Astrocyte of the cerebellum (primary cell): ENCODE results near the gene BACH2.

Experiments used
- DNase-seq: peaks from one replicate; pipeline ENCODE4 v3.0.0-alpha.2; 2011; ENCODE audit warnings: low read depth
- H3K4me3 ChIP-seq: 2 replicates; pipeline ENCODE4 v1.5.1; 2011; ENCODE audit warnings: mild to moderate bottlenecking, low read depth, low read length, moderate library complexity
- in situ Hi-C: cut with HindIII; loops from 2 replicates; pipeline ENCODE4 v1.10.0; 2017; ENCODE audit warnings: low sequenced_read_pairs
- TF ChIP-seq, protein P1 (sequence below): IDR thresholded peaks from 2 replicates; pipeline ENCODE4 v1.5.1; 2012; ENCODE audit warnings: low read length, low read depth, moderate library complexity, mild to moderate bottlenecking; ENCODE audit errors: missing control alignments

Gene BACH2

DNA sequence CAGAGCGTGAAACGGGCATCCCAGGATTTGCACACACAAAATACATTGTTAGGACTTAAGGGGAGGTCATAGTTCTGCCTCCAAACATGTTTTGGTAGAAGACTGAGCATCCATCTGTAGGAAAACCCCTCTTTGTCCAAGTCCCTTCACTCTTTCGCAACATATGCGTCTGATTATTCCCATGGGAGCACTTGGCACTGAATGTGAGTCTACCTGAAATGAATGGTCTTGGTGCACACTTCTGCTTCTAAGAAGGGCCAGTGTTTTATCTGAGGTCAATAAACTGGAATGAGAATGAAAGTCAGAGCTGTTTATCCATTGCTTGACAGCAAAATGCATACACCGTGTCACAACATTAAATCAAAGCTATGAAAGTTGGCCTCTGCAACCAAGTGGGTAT is 369.4 kb downstream of the BACH2 start:
- H3K4me3 ChIP-seq, result no peak overlapping the region

DNA sequence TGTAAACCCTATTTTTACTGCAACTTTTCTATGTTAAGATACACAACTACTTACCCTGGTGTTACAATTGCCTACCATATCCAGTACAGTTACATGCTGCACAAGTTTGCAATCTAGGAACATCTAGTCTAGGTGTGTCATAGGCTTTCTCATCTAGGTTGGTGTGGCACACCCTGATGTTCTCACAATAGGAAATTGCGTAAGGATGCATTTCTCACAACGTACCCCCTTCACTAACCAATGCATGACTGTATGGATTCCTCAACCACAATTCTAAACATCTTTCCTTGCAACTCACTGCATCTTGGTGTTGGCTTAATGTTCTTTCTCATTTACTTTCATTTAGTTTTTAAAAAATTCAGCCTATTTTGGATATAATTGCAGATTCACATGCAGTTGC is 370.8 kb downstream of the BACH2 start:
- TF ChIP-seq, protein P1, sequence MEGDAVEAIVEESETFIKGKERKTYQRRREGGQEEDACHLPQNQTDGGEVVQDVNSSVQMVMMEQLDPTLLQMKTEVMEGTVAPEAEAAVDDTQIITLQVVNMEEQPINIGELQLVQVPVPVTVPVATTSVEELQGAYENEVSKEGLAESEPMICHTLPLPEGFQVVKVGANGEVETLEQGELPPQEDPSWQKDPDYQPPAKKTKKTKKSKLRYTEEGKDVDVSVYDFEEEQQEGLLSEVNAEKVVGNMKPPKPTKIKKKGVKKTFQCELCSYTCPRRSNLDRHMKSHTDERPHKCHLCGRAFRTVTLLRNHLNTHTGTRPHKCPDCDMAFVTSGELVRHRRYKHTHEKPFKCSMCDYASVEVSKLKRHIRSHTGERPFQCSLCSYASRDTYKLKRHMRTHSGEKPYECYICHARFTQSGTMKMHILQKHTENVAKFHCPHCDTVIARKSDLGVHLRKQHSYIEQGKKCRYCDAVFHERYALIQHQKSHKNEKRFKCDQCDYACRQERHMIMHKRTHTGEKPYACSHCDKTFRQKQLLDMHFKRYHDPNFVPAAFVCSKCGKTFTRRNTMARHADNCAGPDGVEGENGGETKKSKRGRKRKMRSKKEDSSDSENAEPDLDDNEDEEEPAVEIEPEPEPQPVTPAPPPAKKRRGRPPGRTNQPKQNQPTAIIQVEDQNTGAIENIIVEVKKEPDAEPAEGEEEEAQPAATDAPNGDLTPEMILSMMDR, result no peak
- in situ Hi-C loops, result no loop called here
- DNase-seq, result no peak
- no peak overlapping the region for H3K4me3 ChIP-seq

More for the DNA sequence above, 369.4 kb downstream of the BACH2 start:
- DNase-seq, result no peak
- in situ Hi-C loops, result no loop called here
- TF ChIP-seq, protein P1, result no peak

DNA sequence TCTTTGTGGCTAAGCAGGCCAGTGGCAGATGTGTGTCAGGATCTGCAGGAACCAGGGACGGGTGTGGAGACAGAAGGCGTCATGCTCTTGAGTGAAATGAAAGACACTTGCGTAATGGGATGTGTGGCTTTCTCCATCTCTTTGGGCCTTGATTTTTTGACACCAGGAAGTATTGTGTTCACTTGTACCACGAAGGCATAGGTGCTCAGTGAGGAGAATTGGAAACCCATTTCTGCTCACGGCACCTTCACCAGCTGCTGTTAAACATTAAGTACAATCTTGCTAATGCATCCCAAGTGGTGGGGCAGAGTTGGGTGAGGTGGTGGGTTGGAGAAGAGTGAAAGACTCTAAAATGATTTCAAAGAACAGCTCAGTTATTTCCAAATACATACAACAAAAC is 372.4 kb downstream of the BACH2 start:
- TF ChIP-seq, protein P1, result no peak
- no peak for DNase-seq
- in situ Hi-C loops, result no loop called here
- H3K4me3 ChIP-seq, result no peak overlapping the region

- no peak for DNase-seq
- in situ Hi-C loops, result no loop called here
- TF ChIP-seq, protein P1, result no peak
- no peak overlapping the region for H3K4me3 ChIP-seq
These were observed 375.0 kb downstream of the BACH2 start for GRCh38 chr6:89921691-89922090.

DNA sequence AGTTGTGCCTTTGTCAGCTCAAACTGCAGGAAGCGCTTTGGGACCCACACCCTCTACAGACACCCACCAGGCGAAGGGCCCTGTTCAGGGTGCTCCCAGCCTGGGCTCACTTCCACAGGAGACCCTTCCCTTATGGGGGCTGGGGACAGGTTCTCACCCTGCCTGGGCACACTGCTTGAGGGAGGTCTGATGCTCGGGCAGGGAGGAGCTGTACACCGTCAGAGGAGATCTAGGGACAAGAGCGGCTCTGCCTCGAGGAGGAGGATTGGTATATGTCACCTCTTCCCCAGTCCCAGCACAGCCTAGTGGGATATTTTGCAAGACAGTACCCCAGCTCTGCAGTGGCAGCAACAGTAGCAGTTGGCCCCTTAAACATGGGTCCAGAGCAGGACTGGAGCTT is 375.4 kb downstream of the BACH2 start:
- H3K4me3 ChIP-seq, result no peak overlapping the region
- in situ Hi-C loops, result no loop called here
- no peak for DNase-seq
- TF ChIP-seq, protein P1, result no peak

DNA sequence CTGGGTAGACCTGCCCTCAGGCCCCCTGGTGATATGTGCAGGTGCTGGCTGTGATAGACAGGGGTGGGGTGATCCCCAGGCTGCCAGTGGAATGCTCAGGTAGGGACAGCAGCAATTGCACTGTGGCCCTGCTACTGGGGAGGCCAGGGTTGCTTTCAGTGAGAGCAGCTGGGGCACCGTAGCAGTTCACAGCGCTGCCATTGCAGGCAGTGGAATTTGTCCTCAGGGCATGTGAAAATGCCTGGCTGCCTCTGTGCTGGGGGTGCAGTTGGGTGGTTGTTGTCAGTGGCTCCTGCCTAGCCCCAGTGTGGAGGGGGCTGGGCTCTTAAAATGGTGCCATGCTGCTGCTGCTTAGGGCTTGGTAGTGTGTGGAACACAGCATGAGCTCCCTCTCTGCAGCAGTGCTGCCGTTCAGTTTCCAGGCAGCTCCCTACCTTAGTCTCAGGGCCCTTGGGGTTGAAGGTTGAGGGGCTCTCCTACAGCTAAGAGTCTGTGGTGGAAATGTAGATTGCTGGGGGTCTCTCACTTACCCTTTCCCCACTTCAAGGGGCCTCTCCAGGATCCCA is 378.8 kb downstream of the BACH2 start:
- TF ChIP-seq, protein P1, result no peak
- no peak overlapping the region for H3K4me3 ChIP-seq
- DNase-seq, result no peak
- in situ Hi-C loops, result no loop called here
